Keratinocyte (primary cell): ENCODE data around the gene IQCF2. TPM values are rescaled to one million over a fixed set of nuclear protein-coding genes. Genes with fewer than 3 reads are reported as not detected.
"Not testable (repeated sequence)": the region's sequence is repeated elsewhere in the genome, so short reads cannot be mapped to it uniquely, and the experiment has no call there.

Source experiments
- DNase-seq: peaks from one replicate; pipeline ENCODE4 v3.0.0-alpha.2; 2011; ENCODE audit warnings: low read depth, missing footprints, low spot score
- FAIRE-seq: peaks from 2 replicates; lab custom pipeline; 2011; peaks lifted over from hg19 to GRCh38; lab: Jason Lieb, UNC
- H2AFZ ChIP-seq: 2 replicates; pipeline ENCODE4 v1.6.0; 2012; ENCODE audit warnings: low read length, control low read depth, inconsistent platforms; ENCODE audit not compliant: control insufficient read depth
- H3K27ac ChIP-seq: 2 replicates; pipeline ENCODE4 v1.5.1; 2011; ENCODE audit warnings: low read length; ENCODE audit not compliant: control insufficient read depth, insufficient read depth
- H3K27me3 ChIP-seq: 3 replicates; pipeline ENCODE4 v1.6.0; 2011; ENCODE audit warnings: low read length; ENCODE audit not compliant: control insufficient read depth, insufficient read depth; ENCODE audit errors: extremely low read depth
- H3K36me3 ChIP-seq, 2 experiments: 2 replicates in 1 of 2; 3 replicates in 1 of 2; pipeline ENCODE4 v1.5.1; 2011; ENCODE audit warnings: low read length in 2 of 2, mild to moderate bottlenecking in 1 of 2; ENCODE audit not compliant: control insufficient read depth in 2 of 2, insufficient read depth in 2 of 2; ENCODE audit errors: extremely low read depth in 1 of 2
- H3K4me1 ChIP-seq: 3 replicates; pipeline ENCODE4 v1.5.1; 2011; ENCODE audit warnings: low read length; ENCODE audit not compliant: control insufficient read depth, insufficient read depth; ENCODE audit errors: extremely low read depth
- H3K4me2 ChIP-seq: 3 replicates; pipeline ENCODE4 v1.6.0; 2011; ENCODE audit warnings: low read depth, low read length; ENCODE audit not compliant: control insufficient read depth, insufficient read depth; ENCODE audit errors: extremely low read depth
- H3K4me3 ChIP-seq, 3 experiments: fragments of 200-600 bp in 1 of 3; sonication (generic) in 1 of 3; 2 replicates in 2 of 3; 3 replicates in 1 of 3; pipeline ENCODE4 v1.5.1; 2011 to 2016; ENCODE audit warnings: low read length in 3 of 3, mild to moderate bottlenecking in 3 of 3, control low read depth in 2 of 3, inconsistent platforms in 1 of 3, low read depth in 1 of 3, mixed read lengths in 1 of 3, mixed run types in 1 of 3, moderate library complexity in 1 of 3; ENCODE audit not compliant: control insufficient read depth in 2 of 3, insufficient read depth in 2 of 3; ENCODE audit errors: extremely low read depth in 1 of 3
- H3K79me2 ChIP-seq: 2 replicates; pipeline ENCODE4 v1.6.0; 2012; ENCODE audit warnings: low read length; ENCODE audit not compliant: control insufficient read depth, insufficient read depth
- H3K9ac ChIP-seq: 3 replicates; pipeline ENCODE4 v1.6.0; 2011; ENCODE audit warnings: low read length; ENCODE audit not compliant: control insufficient read depth, insufficient read depth; ENCODE audit errors: extremely low read depth
- H3K9me1 ChIP-seq: 3 replicates; pipeline ENCODE4 v1.6.0; 2011; ENCODE audit warnings: low read length; ENCODE audit not compliant: control insufficient read depth, insufficient read depth; ENCODE audit errors: extremely low read depth
- H3K9me3 ChIP-seq: 2 replicates; pipeline ENCODE4 v1.5.1; 2012; ENCODE audit warnings: low read depth, low read length; ENCODE audit not compliant: control insufficient read depth
- H4K20me1 ChIP-seq: 3 replicates; pipeline ENCODE4 v1.6.0; 2011; ENCODE audit warnings: low read length; ENCODE audit not compliant: control insufficient read depth, insufficient read depth; ENCODE audit errors: extremely low read depth
- EZH2 ChIP-seq: IDR thresholded peaks from one replicate; pipeline ENCODE4 v1.6.1; 2012; ENCODE audit warnings: inconsistent platforms, mild to moderate bottlenecking, low read length, moderate library complexity
- dilution Hi-C: fragments of 300-500 bp; cut with MboI; formaldehyde crosslinking; loops from one replicate; pipeline ENCODE4 v1.7.0; 2020; ENCODE audit warnings: low sequenced_read_pairs; ENCODE audit not compliant: extremely low pct_ligation_motif_present
- polyA plus RNA-seq, 5 experiments: library from polyadenylated mRNA; depleted of rRNA in 3 of 5; stranded (reverse) in 3 of 5; stranded (forward) in 1 of 5; unstranded in 1 of 5; fragments of >200 nt; gene quantifications; 1 replicate in 1 of 5; 2 replicates in 3 of 5; 3 replicates in 1 of 5; pipeline versions ENCODE4 v1.2.1 to v1.2.3, GENCODE V29; 2011 to 2012; ENCODE audit warnings: missing spikeins in 2 of 5, low read depth in 1 of 5, low replicate concordance in 1 of 5
- TF ChIP-seq, protein P1 (sequence below), 3 experiments: IDR thresholded peaks in 1 of 3; conservative IDR thresholded peaks in 1 of 3; optimal IDR thresholded peaks in 1 of 3; 2 replicates in 2 of 3; 3 replicates in 1 of 3; pipeline versions ENCODE3 to v1.5.1; 2011; ENCODE audit warnings: low read length in 3 of 3, mild to moderate bottlenecking in 3 of 3, moderate library complexity in 2 of 3, control low read depth in 1 of 3, inconsistent platforms in 1 of 3; ENCODE audit not compliant: insufficient read depth in 2 of 3; ENCODE audit errors: extremely low read depth in 1 of 3

Gene IQCF2
- polyA plus RNA-seq, 1 donor (not counting 4 experiments of a cell fraction or from before 2014, with no cell fraction given): not detected

DNA sequence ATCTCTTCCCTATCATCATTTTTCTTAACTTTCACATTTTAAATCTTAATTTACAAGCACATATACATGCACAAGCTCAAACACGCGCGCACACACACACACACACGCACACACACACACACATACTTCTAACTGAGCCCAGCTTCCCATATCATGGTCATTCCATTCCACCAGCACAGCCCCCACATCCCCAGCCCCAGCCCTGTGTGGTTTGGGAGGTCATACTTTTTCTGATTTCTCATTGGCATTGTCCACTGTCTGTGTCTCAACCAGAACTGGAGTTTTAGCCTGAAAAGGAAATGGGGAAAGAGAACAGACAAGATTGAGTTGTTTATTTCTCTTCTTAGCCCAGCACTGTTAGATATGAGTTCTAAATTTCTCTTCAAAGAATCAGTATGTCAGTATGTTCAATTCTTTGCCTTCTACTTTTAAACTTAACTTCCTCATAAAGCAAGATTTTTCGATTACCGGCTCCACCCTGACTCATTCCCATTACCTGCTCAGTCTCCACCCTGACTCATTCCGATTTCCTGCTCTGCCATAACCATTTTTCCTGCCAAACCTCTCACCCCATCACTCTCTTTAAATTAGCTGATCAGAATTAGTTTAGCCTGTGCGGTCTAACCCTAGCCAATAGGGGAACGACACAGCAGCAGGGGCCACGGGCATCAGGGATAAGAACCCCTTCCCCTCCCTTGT is 35.3 kb downstream of the IQCF2 start:
- dilution Hi-C loops: no loop called here

DNA sequence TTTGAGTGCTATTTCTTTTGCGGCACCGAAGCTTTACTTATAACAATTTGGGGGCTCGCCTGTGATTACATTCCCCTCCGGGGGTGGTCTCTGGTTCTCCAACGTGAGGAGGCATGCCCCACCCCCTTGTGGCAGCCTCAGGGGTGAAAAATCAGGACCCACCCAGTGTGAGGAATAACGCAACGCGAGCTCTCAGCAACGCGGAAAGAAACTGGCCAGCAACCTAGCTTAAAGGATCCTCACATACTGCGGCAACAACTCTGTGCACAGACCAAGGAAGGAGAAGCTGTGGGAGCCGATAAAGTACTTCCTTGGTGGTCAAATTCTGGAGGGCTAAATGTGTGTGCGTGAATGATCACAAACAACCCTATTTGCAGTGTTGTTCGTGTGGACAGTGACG is 36.0 kb downstream of the IQCF2 start:
- no peak for FAIRE-seq

More for the DNA sequence above, 35.3 kb downstream of the IQCF2 start:
- no peaks in the 10 kb centered on the region for H3K4me1 ChIP-seq
- no peak for DNase-seq
- H3K27me3 ChIP-seq: no peaks in the 10 kb centered on the region
- H3K36me3 ChIP-seq: no peaks in the 10 kb centered on the region
- H3K9ac ChIP-seq: no peak overlapping the region
- no peak overlapping the region for H2AFZ ChIP-seq
- H3K79me2 ChIP-seq: no peaks in the 10 kb centered on the region
- no peak overlapping the region for H3K4me3 ChIP-seq
- no peaks in the 10 kb centered on the region for H3K9me1 ChIP-seq
- H3K4me2 ChIP-seq: no peak overlapping the region
- no peaks in the 10 kb centered on the region for H4K20me1 ChIP-seq
- FAIRE-seq: no peak
- no peak overlapping the region for H3K27ac ChIP-seq
- TF ChIP-seq EZH2: no peak
- TF ChIP-seq, protein P1, sequence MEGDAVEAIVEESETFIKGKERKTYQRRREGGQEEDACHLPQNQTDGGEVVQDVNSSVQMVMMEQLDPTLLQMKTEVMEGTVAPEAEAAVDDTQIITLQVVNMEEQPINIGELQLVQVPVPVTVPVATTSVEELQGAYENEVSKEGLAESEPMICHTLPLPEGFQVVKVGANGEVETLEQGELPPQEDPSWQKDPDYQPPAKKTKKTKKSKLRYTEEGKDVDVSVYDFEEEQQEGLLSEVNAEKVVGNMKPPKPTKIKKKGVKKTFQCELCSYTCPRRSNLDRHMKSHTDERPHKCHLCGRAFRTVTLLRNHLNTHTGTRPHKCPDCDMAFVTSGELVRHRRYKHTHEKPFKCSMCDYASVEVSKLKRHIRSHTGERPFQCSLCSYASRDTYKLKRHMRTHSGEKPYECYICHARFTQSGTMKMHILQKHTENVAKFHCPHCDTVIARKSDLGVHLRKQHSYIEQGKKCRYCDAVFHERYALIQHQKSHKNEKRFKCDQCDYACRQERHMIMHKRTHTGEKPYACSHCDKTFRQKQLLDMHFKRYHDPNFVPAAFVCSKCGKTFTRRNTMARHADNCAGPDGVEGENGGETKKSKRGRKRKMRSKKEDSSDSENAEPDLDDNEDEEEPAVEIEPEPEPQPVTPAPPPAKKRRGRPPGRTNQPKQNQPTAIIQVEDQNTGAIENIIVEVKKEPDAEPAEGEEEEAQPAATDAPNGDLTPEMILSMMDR (optimal IDR thresholded peaks at IDR 0.05 in 1 of 3, IDR thresholded peaks at IDR 0.05 in 1 of 3, conservative IDR thresholded peaks at IDR 0.05 in 1 of 3; ENCODE audit: extremely low read depth in 1 of 3, insufficient read depth in 2 of 3, low read length in 3 of 3): no peak
- H3K9me3 ChIP-seq: peaks cover 3% of the 10 kb centered on the region

DNA sequence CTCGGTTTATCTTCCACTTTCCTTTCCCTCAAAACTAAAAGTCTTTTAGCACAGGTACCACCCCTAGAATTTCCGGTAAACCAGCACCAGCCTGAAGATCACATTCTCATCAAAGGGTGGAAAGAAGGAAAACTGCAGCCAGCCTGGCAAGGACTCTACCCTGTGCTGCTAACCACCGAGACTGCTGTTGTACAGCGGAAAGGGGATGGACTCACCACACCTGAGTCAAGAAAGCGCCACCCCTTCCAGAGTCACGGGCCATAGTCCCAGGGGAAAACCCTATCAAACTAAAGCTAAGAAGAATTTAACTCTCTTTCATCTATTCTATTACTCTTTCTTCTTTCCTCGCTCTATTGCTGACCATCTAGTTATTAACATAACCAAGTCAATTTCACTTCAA is 38.6 kb downstream of the IQCF2 start:
- not testable (repeated sequence) for FAIRE-seq

More for the DNA sequence above, 36.0 kb downstream of the IQCF2 start:
- Histone ChIP-seq H2AFZ (no peak overlapping the region), H3K27me3 (no peaks in the 10 kb centered on the region), H3K27ac (no peak overlapping the region), H3K4me3 (no peak overlapping the region), H3K79me2 (no peaks in the 10 kb centered on the region), H3K4me2 (no peak overlapping the region), H3K4me1 (peaks cover 3% of the 10 kb centered on the region), H4K20me1 (no peaks in the 10 kb centered on the region), H3K9me3 (peaks cover 3% of the 10 kb centered on the region), H3K9me1 (no peaks in the 10 kb centered on the region), H3K9ac (no peak overlapping the region), H3K36me3 (no peaks in the 10 kb centered on the region)
- DNase-seq: no peak
- TF ChIP-seq EZH2: no peak
- TF ChIP-seq, protein P1 (optimal IDR thresholded peaks at IDR 0.05 in 1 of 3, IDR thresholded peaks at IDR 0.05 in 1 of 3, conservative IDR thresholded peaks at IDR 0.05 in 1 of 3; ENCODE audit: extremely low read depth in 1 of 3, insufficient read depth in 2 of 3, low read length in 3 of 3): no peak
- dilution Hi-C loops: no loop called here

DNA sequence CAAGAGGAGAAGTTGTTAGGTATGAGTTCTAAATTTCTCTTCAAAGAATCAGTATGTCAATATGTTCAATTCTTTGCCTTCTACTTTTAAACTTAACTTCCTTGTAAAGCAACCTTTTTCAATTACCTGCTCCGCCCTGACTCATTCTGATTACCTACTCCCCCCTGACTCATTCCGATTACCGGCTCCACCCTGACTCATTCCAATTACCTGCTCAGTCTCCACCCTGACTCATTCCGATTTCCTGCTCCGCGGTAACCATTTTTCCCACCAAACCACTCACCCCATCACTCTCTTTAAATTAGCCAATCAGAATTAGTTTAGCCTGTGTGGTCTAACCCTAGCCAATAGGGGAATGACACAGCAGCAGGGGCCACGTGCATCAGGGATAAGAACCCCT is 40.9 kb downstream of the IQCF2 start:
- H3K4me3 ChIP-seq, H3K9me3 ChIP-seq, H3K27me3 ChIP-seq, H3K79me2 ChIP-seq, H3K9me1 ChIP-seq, H3K4me1 ChIP-seq, dilution Hi-C loops, FAIRE-seq, H2AFZ ChIP-seq, H3K9ac ChIP-seq, H4K20me1 ChIP-seq, H3K36me3 ChIP-seq, H3K4me2 ChIP-seq: not testable (repeated sequence)
- H3K27ac ChIP-seq: peak overlapping the region; percentile 56
- peak; percentile 49 for DNase-seq

More for the DNA sequence above, 38.6 kb downstream of the IQCF2 start:
- H3K9ac ChIP-seq, dilution Hi-C loops, H3K36me3 ChIP-seq, H4K20me1 ChIP-seq, H3K4me2 ChIP-seq, H2AFZ ChIP-seq, H3K9me1 ChIP-seq, DNase-seq, H3K79me2 ChIP-seq, H3K4me1 ChIP-seq, H3K4me3 ChIP-seq, H3K9me3 ChIP-seq, H3K27ac ChIP-seq, H3K27me3 ChIP-seq: not testable (repeated sequence)
